Measurements from ENCODE around the gene RBM7.

The RBM7 gene

DNA sequence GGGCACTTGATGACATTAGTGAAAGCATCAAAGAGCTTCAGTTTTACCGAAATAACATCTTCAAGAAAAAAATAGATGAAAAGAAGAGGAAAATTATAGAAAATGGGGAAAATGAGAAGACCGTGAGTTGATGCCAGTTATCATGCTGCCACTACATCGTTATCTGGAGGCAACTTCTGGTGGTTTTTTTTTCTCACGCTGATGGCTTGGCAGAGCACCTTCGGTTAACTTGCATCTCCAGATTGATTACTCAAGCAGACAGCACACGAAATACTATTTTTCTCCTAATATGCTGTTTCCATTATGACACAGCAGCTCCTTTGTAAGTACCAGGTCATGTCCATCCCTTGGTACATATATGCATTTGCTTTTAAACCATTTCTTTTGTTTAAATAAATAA is 49.4 kb downstream of the RBM7 start:
- DNase-seq = no peak

- no peak for DNase-seq
These were observed 51.9 kb downstream of the RBM7 start for GRCh38 chr11:114452399-114452798.
